HepG2 (cell line): Measurements from ENCODE around the gene PCGF5.

Experiments used
- CHD2 ChIP-seq: IDR thresholded peaks from 2 replicates; pipeline ENCODE4 v1.6.1; 2011; ENCODE audit warnings: low read depth, low read length, improper control_type of control experiment
- ELF1 ChIP-seq: sonication (generic); formaldehyde crosslinking; IDR thresholded peaks from 2 replicates; pipeline ENCODE4 v1.4.0; 2020; ENCODE audit warnings: missing genetic modification reagents
- HDAC2 ChIP-seq: sonication (generic); formaldehyde crosslinking; IDR thresholded peaks from 2 replicates; pipeline ENCODE4 v1.4.0; 2020; ENCODE audit warnings: missing genetic modification reagents
- KLF15 ChIP-seq: sonication (generic); formaldehyde crosslinking; IDR thresholded peaks from 2 replicates; pipeline ENCODE4 v1.8.1; 2023; ENCODE audit warnings: borderline replicate concordance, mild to moderate bottlenecking, inconsistent platforms, missing genetic modification reagents, mixed read lengths
- SRF ChIP-seq: IDR thresholded peaks from 2 replicates; pipeline ENCODE4 v1.6.1; 2011; ENCODE audit warnings: mild to moderate bottlenecking, low read depth, low read length, moderate library complexity
- THAP11 ChIP-seq: IDR thresholded peaks from 2 replicates; pipeline ENCODE4 v1.6.1; 2016; ENCODE audit warnings: missing biosample characterization, missing genetic modification reagents
- USF2 ChIP-seq, 2 experiments: sonication (generic) in 1 of 2; formaldehyde crosslinking in 1 of 2; IDR thresholded peaks; 2 replicates each; pipeline versions ENCODE4 v1.5.1 to v1.6.1; 2011 to 2020; ENCODE audit warnings: borderline replicate concordance in 1 of 2, low read depth in 1 of 2, low read length in 1 of 2, mild to moderate bottlenecking in 1 of 2, missing genetic modification reagents in 1 of 2, moderate library complexity in 1 of 2

DNA sequence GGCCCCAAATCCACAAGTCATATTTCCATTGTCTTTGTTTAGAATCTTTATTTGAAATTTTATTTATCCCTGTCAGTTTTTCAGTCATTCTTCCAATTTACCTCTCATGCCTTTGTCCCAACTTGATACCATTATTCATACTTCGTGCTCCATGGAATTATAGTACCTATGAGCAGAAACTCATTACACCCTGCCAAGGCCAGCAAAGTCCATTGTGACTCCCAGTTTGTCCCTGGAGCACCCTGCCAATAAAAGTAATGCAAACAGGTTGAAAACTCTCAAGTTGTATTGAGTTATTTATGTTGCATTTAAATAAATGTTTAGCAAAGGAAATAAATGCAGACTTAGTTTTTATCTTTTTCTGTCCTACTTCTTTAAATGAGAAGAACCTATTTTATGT lies 19.3 kb downstream of the PCGF5 start:
- TF ChIP-seq USF2 (IDR thresholded peaks at IDR 0.05; ENCODE audit: low read depth, low read length) (no peak), USF2 (CRISPR knock-in tag; IDR thresholded peaks at IDR 0.05; ENCODE audit: borderline replicate concordance) (no peak), ELF1 (no peak), KLF15 (no peak), CHD2 (no peak), THAP11 (no peak), SRF (no peak), HDAC2 (CRISPR knock-in tag) (no peak)
